ENCODE measurements around the gene CDC42EP1. TPM values are rescaled to one million over a fixed set of nuclear protein-coding genes. Genes with fewer than 3 reads are reported as not detected.
A peak's percentile ranks its signal among the peaks of the same experiment; 100 is the strongest.
"Not testable (repeated sequence)": the region's sequence is repeated elsewhere in the genome, so short reads cannot be mapped to it uniquely, and the experiment has no call there.

Gene CDC42EP1
- total RNA-seq, 1 donor from 2014 or later: 46.2 TPM

- DNase-seq (ENCODE audit: extremely low spot score in 2 of 2): no peak
- Histone ChIP-seq H3K36me3 (no peaks in the 10 kb centered on the region), H3K9me3 (no peaks in the 10 kb centered on the region), H3K4me1 (peaks cover 82% of the 10 kb centered on the region), H3K27me3 (no peaks in the 10 kb centered on the region), H3K4me3 (no peak overlapping the region), H3K27ac (peak overlapping the region; percentile 58)
- intact Hi-C loops (cut with DNase I): loop anchor here (5.0 kb wide), 1 partner anchor 58 kb away; the partner anchor contains the start of gene GGA1
- TF ChIP-seq POLR2AphosphoS5 (IDR thresholded peaks at IDR 0.05; ENCODE audit: insufficient read depth in 1 of 2, low read depth in 1 of 2) (no peak), POLR2A (IDR thresholded peaks at IDR 0.05) (no peak), CTCF (IDR thresholded peaks at IDR 0.05) (no peak)
Observed at GRCh38 chr22:37549704-37550059, 10.6 kb upstream of the CDC42EP1 start.

GRCh38 chr22:37550921-37551320, 9.4 kb upstream of the CDC42EP1 start:
- H3K27ac ChIP-seq; intact Hi-C loops (cut with DNase I); H3K36me3 ChIP-seq; H3K27me3 ChIP-seq; DNase-seq (ENCODE audit: extremely low spot score in 2 of 2); H3K9me3 ChIP-seq; H3K4me3 ChIP-seq: not testable (repeated sequence)
- H3K4me1 ChIP-seq: peaks cover 70% of the 10 kb centered on the region

GRCh38 chr22:37551981-37552380, 8.3 kb upstream of the CDC42EP1 start:
- Histone ChIP-seq H3K4me3 (no peak overlapping the region), H3K9me3 (no peaks in the 10 kb centered on the region), H3K4me1 (peaks cover 60% of the 10 kb centered on the region), H3K27me3 (no peaks in the 10 kb centered on the region), H3K27ac (peak overlapping the region; percentile 82), H3K36me3 (no peaks in the 10 kb centered on the region)
- no peak for DNase-seq (ENCODE audit: extremely low spot score in 2 of 2)
- TF ChIP-seq CTCF (IDR thresholded peaks at IDR 0.05) (no peak), POLR2AphosphoS5 (IDR thresholded peaks at IDR 0.05; ENCODE audit: insufficient read depth in 1 of 2, low read depth in 1 of 2) (no peak), POLR2A (IDR thresholded peaks at IDR 0.05) (no peak)
- intact Hi-C loops (cut with DNase I): no loop called here

GRCh38 chr22:37552524-37553163, 7.6 kb upstream of the CDC42EP1 start:
- H3K9me3 ChIP-seq: no peaks in the 10 kb centered on the region
- no peaks in the 10 kb centered on the region for H3K27me3 ChIP-seq
- no peak for TF ChIP-seq CTCF (IDR thresholded peaks at IDR 0.05)
- TF ChIP-seq POLR2AphosphoS5 (IDR thresholded peaks at IDR 0.05; ENCODE audit: insufficient read depth in 1 of 2, low read depth in 1 of 2): peak in 1 of 2 donors; percentile 21
- TF ChIP-seq POLR2A (IDR thresholded peaks at IDR 0.05): no peak
- no peaks in the 10 kb centered on the region for H3K36me3 ChIP-seq
- intact Hi-C loops (cut with DNase I): no loop called here
- no peak overlapping the region for H3K4me3 ChIP-seq
- DNase-seq (ENCODE audit: extremely low spot score in 2 of 2): no peak
- H3K4me1 ChIP-seq: peaks cover 60% of the 10 kb centered on the region
- peak overlapping the region; percentile 82 for H3K27ac ChIP-seq

- H3K4me3 ChIP-seq: no peak overlapping the region
- TF ChIP-seq CTCF (IDR thresholded peaks at IDR 0.05): no peak
- TF ChIP-seq POLR2A (IDR thresholded peaks at IDR 0.05): no peak
- no peak for TF ChIP-seq POLR2AphosphoS5 (IDR thresholded peaks at IDR 0.05; ENCODE audit: insufficient read depth in 1 of 2, low read depth in 1 of 2)
- H3K4me1 ChIP-seq: peaks cover 50% of the 10 kb centered on the region
- no peak overlapping the region for H3K27ac ChIP-seq
- no peaks in the 10 kb centered on the region for H3K27me3 ChIP-seq
- no peaks in the 10 kb centered on the region for H3K9me3 ChIP-seq
- H3K36me3 ChIP-seq: no peaks in the 10 kb centered on the region
- intact Hi-C loops (cut with DNase I): no loop called here
- no peak for DNase-seq (ENCODE audit: extremely low spot score in 2 of 2)
Observed at GRCh38 chr22:37553725-37554124, 6.6 kb upstream of the CDC42EP1 start.

All from vagina (tissue), 2 donors.